ENCODE data around the gene PALS1. TPM values are rescaled to one million over a fixed set of nuclear protein-coding genes. Genes with fewer than 3 reads are reported as not detected.

Gene PALS1
- 15.3 TPM for polyA plus RNA-seq (2013, experiment 1 of 2)
- polyA plus RNA-seq (2013, experiment 2 of 2), result 17.8 TPM

DNA sequence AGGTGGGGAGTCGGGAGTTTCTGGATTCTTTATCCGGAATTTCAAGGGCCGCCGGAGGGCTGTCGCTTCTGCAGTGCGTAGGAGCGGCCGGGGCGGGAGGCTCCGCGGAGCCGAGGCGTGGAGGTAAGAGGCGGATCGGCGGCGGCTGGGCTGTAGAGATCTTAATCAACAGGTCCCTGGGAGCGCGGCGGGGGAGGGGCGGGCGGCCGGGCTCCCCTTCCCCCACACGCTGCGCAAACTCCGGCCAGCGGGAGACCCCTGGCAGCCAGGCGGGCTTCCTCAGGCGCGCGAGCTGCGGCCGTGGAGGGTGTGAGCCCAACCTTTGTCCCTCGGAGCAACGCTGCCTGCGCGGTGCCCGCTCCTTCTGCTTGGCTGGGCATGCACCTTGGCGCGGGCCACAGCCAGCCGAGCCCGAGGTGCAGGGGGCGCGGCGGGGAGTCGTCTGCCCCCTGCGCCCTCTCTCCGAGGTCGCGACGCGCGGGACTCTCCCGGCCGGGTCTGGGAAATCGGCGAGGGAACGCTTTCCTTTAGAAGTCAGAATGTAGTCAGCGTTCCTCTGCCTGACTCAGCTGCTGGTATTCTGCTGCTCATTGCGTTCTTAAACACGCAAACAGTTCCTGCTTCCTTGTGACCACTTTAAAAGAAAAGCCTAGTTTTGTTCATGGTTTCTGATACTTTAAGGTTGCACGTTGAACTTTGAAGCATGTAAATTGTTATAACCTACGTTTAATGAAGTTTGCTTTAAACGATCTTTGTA, at the start of gene PALS1:
TSS of gene PALS1 (plus strand) at position 25 of the 757 bp plus-strand sequence. CDS start 37,736 bp downstream, outside the sequence.
- peaks cover 7% of the 10 kb centered on the region for H3K4me1 ChIP-seq (ENCODE audit: insufficient read depth, low read length)
- peaks cover 29% of the 10 kb centered on the region for H3K27me3 ChIP-seq (ENCODE audit: insufficient read depth, low read length)
- peak within 1 kb of the TSS; percentile 92 for H3K4me3 ChIP-seq (ENCODE audit: low read length)
- H3K9ac ChIP-seq (ENCODE audit: low read depth, low read length), result peak within 1 kb of the TSS; percentile 97
- no peaks in the 10 kb centered on the region for H3K36me3 ChIP-seq (ENCODE audit: insufficient read depth, low read length)
- WGBS, result under 1% methylated on average over 63 of the region's 64 CpGs
- peak within 1 kb of the TSS; percentile 98 for H3K27ac ChIP-seq (ENCODE audit: low read depth, low read length)
- H3K9me3 ChIP-seq (ENCODE audit: insufficient read depth, low read depth, low read length), result no peaks in the 10 kb centered on the region

DNA sequence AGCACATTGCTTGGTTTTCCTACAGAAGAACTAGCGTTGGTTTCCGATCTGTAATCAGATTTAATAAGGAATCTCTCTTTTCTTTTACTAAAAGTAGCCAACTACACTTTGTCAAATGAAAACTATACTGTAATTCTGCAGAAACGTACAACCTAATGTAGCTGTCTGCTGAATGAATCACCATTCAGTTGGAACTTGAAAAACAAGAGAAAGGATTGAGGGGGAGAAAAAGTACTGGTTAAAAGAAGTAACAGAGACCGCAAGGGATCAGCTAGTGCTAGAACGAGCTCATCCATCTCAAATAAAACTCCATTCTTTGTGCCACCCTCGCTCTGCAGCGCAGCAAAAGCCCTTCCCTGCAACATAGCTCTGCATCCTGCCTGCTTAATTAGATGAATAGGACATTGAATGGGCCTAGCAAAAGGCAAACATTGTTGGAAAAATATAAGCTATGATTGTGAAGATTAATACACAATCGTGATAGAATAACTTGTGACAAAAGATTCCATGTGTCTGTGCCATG, 49.4 kb upstream of the PALS1 start:
- Histone ChIP-seq H3K4me3 (ENCODE audit: low read length) (no peak overlapping the region), H3K36me3 (ENCODE audit: insufficient read depth, low read length) (no peaks in the 10 kb centered on the region), H3K27ac (ENCODE audit: low read depth, low read length) (no peak overlapping the region), H3K4me1 (ENCODE audit: insufficient read depth, low read length) (no peaks in the 10 kb centered on the region; the same call in 1 of the 2 replicates), H3K9ac (ENCODE audit: low read depth, low read length) (no peak overlapping the region), H3K9me3 (ENCODE audit: insufficient read depth, low read depth, low read length) (no peaks in the 10 kb centered on the region), H3K27me3 (ENCODE audit: insufficient read depth, low read length) (no peaks in the 10 kb centered on the region)
- WGBS, result 87% methylated on average over 8 of the region's 8 CpGs

DNA sequence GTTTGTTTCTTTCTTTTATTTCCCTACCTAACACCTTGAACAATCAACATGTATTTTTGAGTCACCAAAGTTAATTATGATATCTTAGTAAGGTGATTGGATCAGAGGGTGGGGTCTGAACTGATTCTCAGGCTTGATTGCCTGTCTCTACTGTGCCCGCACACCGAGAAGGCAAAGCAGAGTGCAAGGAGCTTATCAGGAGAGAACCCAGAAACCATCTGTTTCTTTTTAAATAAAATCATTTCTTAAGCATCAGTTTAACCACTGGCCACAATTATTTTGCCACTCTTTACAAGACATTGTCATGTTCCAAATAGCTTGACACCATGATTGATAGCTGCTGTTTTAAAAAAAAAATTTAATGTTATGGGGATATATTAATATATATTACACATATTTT, 48.9 kb upstream of the PALS1 start:
- Histone ChIP-seq H3K9me3 (ENCODE audit: insufficient read depth, low read depth, low read length) (no peaks in the 10 kb centered on the region), H3K27ac (ENCODE audit: low read depth, low read length) (no peak overlapping the region), H3K36me3 (ENCODE audit: insufficient read depth, low read length) (no peaks in the 10 kb centered on the region), H3K27me3 (ENCODE audit: insufficient read depth, low read length) (no peaks in the 10 kb centered on the region), H3K9ac (ENCODE audit: low read depth, low read length) (no peak overlapping the region), H3K4me1 (ENCODE audit: insufficient read depth, low read length) (no peaks in the 10 kb centered on the region; the same call in 1 of the 2 replicates), H3K4me3 (ENCODE audit: low read length) (no peak overlapping the region)
- 95% methylated on average over 2 of the region's 2 CpGs for WGBS

DNA sequence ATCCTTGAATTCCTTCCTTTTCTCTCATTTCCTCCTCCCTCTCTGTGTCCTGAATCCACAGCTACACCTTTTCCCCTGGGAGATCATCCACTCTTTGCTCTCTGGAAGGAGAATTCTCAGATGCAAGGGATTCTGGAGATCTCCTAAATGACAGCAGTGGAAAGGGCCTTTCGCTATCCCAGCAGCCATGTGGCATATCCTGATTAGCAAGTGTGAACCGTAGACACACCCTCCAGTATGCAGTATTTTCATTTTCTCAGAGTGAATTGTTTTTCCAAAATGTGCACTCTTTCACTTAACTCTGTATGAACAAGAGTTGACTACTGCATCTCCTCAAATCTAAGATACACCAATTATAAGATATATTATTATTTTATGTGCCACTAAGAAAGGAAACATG, 46.0 kb upstream of the PALS1 start:
- H3K9ac ChIP-seq (ENCODE audit: low read depth, low read length), result no peak overlapping the region
- no peaks in the 10 kb centered on the region for H3K36me3 ChIP-seq (ENCODE audit: insufficient read depth, low read length)
- WGBS, result 88% methylated on average over 2 of the region's 2 CpGs
- H3K9me3 ChIP-seq (ENCODE audit: insufficient read depth, low read depth, low read length), result no peaks in the 10 kb centered on the region
- H3K4me1 ChIP-seq (ENCODE audit: insufficient read depth, low read length), result no peaks in the 10 kb centered on the region
- H3K27me3 ChIP-seq (ENCODE audit: insufficient read depth, low read length), result no peaks in the 10 kb centered on the region
- H3K27ac ChIP-seq (ENCODE audit: low read depth, low read length), result no peak overlapping the region
- no peak overlapping the region for H3K4me3 ChIP-seq (ENCODE audit: low read length)

DNA sequence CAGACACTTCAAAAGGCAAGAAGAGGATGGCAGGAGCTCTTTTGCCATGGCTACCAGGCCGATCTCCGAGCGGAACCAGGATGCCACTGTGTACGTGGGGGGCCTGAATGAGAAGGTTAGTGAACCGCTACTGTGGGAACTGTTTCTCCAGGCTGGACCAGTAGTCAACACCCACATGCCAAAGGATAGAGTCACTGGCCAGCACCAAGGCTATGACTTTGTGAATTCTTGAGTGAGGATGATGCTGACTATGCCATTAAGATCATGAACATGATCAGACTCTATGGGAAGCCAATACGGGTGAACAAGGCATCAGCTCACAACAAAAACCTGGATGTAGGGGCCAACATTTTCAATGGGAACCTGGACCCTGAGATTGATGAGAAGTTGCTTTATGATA, 42.2 kb upstream of the PALS1 start:
- Histone ChIP-seq H3K4me3 (ENCODE audit: low read length) (no peak overlapping the region), H3K27ac (ENCODE audit: low read depth, low read length) (no peak overlapping the region), H3K4me1 (ENCODE audit: insufficient read depth, low read length) (no peaks in the 10 kb centered on the region), H3K36me3 (ENCODE audit: insufficient read depth, low read length) (no peaks in the 10 kb centered on the region), H3K27me3 (ENCODE audit: insufficient read depth, low read length) (no peaks in the 10 kb centered on the region), H3K9me3 (ENCODE audit: insufficient read depth, low read depth, low read length) (no peaks in the 10 kb centered on the region), H3K9ac (ENCODE audit: low read depth, low read length) (no peak overlapping the region)
- WGBS, result 94% methylated on average over 6 of the region's 6 CpGs

DNA sequence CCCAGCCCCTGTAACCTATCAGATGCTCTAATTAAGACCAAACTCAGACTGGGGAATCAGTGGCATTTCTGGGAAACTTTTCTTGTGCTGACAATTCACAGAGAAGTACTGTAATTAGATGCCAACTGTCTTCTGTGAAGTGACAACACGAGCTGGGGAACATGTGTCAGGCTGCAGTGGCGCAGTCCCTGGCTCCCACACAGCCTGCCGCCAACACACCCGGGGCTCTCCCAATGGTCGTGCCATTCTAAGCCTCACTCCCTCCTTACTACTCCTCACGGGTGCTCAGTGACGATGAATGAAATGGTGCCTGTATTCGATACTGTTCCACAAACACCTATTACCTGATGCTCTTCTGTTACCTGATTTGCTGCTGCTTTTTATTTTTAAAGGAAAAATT, 33.4 kb upstream of the PALS1 start:
- no peak overlapping the region for H3K9ac ChIP-seq (ENCODE audit: low read depth, low read length)
- 94% methylated on average over 8 of the region's 8 CpGs for WGBS
- no peaks in the 10 kb centered on the region for H3K27me3 ChIP-seq (ENCODE audit: insufficient read depth, low read length)
- no peak overlapping the region for H3K27ac ChIP-seq (ENCODE audit: low read depth, low read length)
- H3K9me3 ChIP-seq (ENCODE audit: insufficient read depth, low read depth, low read length), result no peaks in the 10 kb centered on the region
- no peak overlapping the region for H3K4me3 ChIP-seq (ENCODE audit: low read length)
- no peaks in the 10 kb centered on the region for H3K4me1 ChIP-seq (ENCODE audit: insufficient read depth, low read length)
- no peaks in the 10 kb centered on the region for H3K36me3 ChIP-seq (ENCODE audit: insufficient read depth, low read length)

DNA sequence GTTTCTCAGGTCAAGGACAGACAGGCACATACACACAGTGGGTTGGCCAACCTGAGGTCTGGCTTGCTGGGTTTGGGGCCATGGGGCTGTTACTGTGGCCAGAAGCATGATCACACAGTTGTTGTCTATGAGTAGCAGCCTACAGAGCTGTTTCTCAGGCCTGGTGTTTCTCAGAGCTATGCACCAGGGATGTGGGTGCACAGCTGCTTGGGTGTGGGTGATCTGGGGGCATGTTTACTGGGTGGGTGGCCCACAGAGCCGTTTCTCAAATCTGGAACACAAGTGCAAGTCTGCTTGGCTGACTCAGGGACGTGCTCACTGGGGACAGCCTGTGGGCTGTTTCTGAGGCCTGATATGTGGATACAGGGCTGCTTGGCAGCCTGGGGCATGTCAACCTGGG, 23.1 kb upstream of the PALS1 start:
- 86% methylated on average over 2 of the region's 2 CpGs for WGBS
- Histone ChIP-seq H3K36me3 (ENCODE audit: insufficient read depth, low read length) (no peaks in the 10 kb centered on the region), H3K9ac (ENCODE audit: low read depth, low read length) (no peak overlapping the region), H3K9me3 (ENCODE audit: insufficient read depth, low read depth, low read length) (no peaks in the 10 kb centered on the region), H3K27me3 (ENCODE audit: insufficient read depth, low read length) (no peaks in the 10 kb centered on the region), H3K4me1 (ENCODE audit: insufficient read depth, low read length) (no peaks in the 10 kb centered on the region), H3K27ac (ENCODE audit: low read depth, low read length) (no peak overlapping the region), H3K4me3 (ENCODE audit: low read length) (no peak overlapping the region)

DNA sequence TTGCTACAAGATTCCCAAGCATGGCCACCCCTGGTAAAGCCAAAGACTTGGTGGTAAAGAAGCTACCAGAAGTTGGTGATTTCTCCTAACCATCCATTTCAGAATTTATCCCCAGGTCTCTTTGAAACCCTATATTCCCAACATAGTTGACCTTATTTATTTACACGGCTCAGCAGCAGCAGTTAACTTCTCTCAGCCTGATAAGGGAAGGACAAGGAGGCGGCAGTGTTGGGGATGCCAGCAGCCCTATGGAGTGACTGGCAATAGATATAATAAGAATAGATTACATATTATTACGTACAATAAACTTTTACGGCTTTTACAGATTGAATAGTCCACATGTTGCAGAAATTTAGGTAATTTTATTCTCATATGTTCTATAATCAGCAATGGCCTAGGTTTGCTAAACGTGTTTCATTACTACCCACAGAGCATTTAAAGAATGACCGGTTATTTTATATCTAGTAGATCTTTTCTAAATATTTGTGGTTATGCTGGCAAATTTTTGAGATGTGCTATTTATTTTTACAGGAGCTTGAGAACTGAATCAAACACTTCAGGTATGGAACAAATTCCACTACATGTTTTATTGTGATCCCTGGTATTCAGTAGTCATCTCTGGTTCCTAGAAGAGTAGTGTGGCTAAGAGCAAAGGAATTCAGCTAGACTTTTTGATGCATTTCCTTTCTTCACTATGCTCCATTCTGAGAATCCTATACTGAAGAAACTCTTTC, 19.8 kb upstream of the PALS1 start:
- Histone ChIP-seq H3K27me3 (ENCODE audit: insufficient read depth, low read length) (no peaks in the 10 kb centered on the region), H3K27ac (ENCODE audit: low read depth, low read length) (no peak overlapping the region), H3K4me3 (ENCODE audit: low read length) (no peak overlapping the region), H3K9me3 (ENCODE audit: insufficient read depth, low read depth, low read length) (no peaks in the 10 kb centered on the region), H3K4me1 (ENCODE audit: insufficient read depth, low read length) (no peaks in the 10 kb centered on the region), H3K9ac (ENCODE audit: low read depth, low read length) (no peak overlapping the region), H3K36me3 (ENCODE audit: insufficient read depth, low read length) (no peaks in the 10 kb centered on the region)
- WGBS, result 100% methylated on average over 1 of the region's 6 CpGs

DNA sequence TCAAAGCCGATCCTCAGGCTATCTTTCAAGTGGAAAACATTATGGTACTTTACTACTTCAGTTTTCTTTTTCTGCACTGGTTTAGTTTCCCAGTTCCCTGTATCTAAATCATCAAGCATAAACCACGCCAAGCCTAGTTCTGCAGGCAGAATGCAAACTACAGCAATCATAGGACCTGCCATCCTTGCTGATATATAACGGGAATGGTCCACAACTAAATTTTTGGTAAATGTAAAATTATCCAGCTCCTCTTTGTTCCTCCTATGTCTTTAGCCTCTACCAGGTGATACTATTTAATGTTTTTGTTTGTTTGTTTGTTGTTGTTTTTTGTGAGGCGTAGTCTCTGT, 19.3 kb upstream of the PALS1 start:
- Histone ChIP-seq H3K27ac (ENCODE audit: low read depth, low read length) (no peak overlapping the region), H3K36me3 (ENCODE audit: insufficient read depth, low read length) (no peaks in the 10 kb centered on the region), H3K4me1 (ENCODE audit: insufficient read depth, low read length) (no peaks in the 10 kb centered on the region), H3K9ac (ENCODE audit: low read depth, low read length) (no peak overlapping the region), H3K4me3 (ENCODE audit: low read length) (no peak overlapping the region), H3K9me3 (ENCODE audit: insufficient read depth, low read depth, low read length) (no peaks in the 10 kb centered on the region), H3K27me3 (ENCODE audit: insufficient read depth, low read length) (no peaks in the 10 kb centered on the region)
- WGBS, result 91% methylated on average over 4 of the region's 4 CpGs

DNA sequence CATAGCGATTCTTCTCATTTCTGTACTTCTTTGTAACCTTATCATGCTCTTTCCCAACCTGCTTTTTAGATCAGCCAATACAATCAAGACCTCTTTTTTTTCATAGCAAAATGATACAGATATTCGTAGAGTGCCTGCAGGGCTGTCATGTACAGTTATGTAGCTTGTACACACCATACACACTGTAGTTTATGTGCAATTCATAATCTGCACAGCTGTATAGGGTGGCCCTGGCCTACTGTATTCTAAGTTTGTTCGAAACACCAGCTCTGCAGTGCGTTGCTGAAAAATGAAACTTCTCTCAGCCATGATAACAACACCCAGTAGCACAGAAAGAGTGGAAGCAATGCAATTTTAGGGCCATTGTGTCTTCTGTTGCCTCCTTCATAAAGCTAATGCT, 15.7 kb upstream of the PALS1 start:
- 96% methylated on average over 4 of the region's 4 CpGs for WGBS
- Histone ChIP-seq H3K9me3 (ENCODE audit: insufficient read depth, low read depth, low read length) (no peaks in the 10 kb centered on the region), H3K36me3 (ENCODE audit: insufficient read depth, low read length) (no peaks in the 10 kb centered on the region), H3K9ac (ENCODE audit: low read depth, low read length) (no peak overlapping the region), H3K4me1 (ENCODE audit: insufficient read depth, low read length) (no peaks in the 10 kb centered on the region; the same call in 1 of the 2 replicates), H3K27ac (ENCODE audit: low read depth, low read length) (no peak overlapping the region), H3K4me3 (ENCODE audit: low read length) (no peak overlapping the region), H3K27me3 (ENCODE audit: insufficient read depth, low read length) (no peaks in the 10 kb centered on the region)

DNA sequence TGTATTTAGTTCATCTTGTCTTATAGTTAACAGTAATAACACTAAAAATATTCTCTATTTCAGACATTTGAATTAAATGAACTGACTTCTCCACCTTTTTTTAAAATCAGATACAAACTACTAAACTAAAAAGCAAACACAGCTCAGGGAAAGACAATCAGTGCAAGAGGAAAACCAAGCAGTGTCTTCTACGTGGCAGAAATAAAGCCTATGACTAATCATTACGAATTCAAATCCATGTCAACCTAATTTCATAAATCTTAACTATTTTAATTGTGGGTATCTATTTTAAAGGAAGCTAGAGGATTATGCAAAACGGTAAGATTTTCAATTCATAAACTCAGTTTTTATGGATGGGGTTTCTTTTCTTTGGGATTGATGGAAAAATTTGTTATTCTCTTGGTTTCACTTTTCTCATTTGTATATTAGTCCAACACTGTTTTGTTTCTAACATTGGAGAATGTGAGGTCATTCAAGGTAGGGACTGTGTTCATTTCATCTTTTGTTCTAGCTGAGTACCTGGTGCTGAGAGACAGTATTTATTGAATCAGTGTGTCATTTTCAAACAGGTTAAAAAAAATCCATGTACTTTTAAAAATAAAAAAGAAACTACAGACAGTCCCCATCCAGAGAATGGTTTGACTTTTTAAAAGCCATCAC, 12.8 kb upstream of the PALS1 start:
- Histone ChIP-seq H3K27me3 (ENCODE audit: insufficient read depth, low read length) (no peaks in the 10 kb centered on the region), H3K4me1 (ENCODE audit: insufficient read depth, low read length) (no peaks in the 10 kb centered on the region; the same call in 1 of the 2 replicates), H3K36me3 (ENCODE audit: insufficient read depth, low read length) (no peaks in the 10 kb centered on the region), H3K4me3 (ENCODE audit: low read length) (no peak overlapping the region), H3K9me3 (ENCODE audit: insufficient read depth, low read depth, low read length) (no peaks in the 10 kb centered on the region), H3K9ac (ENCODE audit: low read depth, low read length) (no peak overlapping the region), H3K27ac (ENCODE audit: low read depth, low read length) (no peak overlapping the region)
- 100% methylated on average over 2 of the region's 3 CpGs for WGBS
